GM10248 (cell line): ENCODE data around the gene CMIP.

Experiments used
- CTCF ChIA-PET: fragments of 300-600 bp; sonication (Branson Sonifier 250); formaldehyde crosslinking; extraction: SDS; loops from one replicate; lab custom pipeline; 2021; ENCODE audit warnings: antibody characterized with exemption; lab: Yijun Ruan, JAX
- POLR2A ChIA-PET: fragments of 350-650 bp; sonication (Branson Sonifier 250); formaldehyde crosslinking; extraction: SDS; loops from one replicate; lab custom pipeline; 2020; ENCODE audit warnings: antibody characterized with exemption; lab: Yijun Ruan, JAX
- DNase-seq: peaks from one replicate; pipeline ENCODE4 v3.0.0; 2012; ENCODE audit errors: extremely low spot score
- CTCF ChIP-seq: IDR thresholded peaks from 2 replicates; pipeline ENCODE4 v1.5.1; 2012; ENCODE audit warnings: mild to moderate bottlenecking, low read depth; ENCODE audit errors: extremely low read depth, missing control alignments, control extremely low read depth

CMIP gene

GRCh38 chr16:81444448-81445121 lies at the start of gene CMIP:
Gene CMIP (plus strand): TSS chr16:81444808.
- DNase-seq: peak; percentile 96
- POLR2A ChIA-PET: no interaction called here
- CTCF ChIA-PET: interaction anchor here (0.9 kb wide), 1 partner anchor 10 kb away, joined by 3 read pairs; no protein-coding TSS in a partner anchor
- no peak for TF ChIP-seq CTCF

GRCh38 chr16:81394966-81395655 lies 49.5 kb upstream of the CMIP start:
- CTCF ChIA-PET: interaction anchor here (1.0 to 1.3 kb wide), 4 partner anchors 9 to 342 kb away, joined by 3 to 4 read pairs (median 3); no protein-coding TSS in a partner anchor
- POLR2A ChIA-PET: no interaction called here
- no peak for DNase-seq
- no peak for TF ChIP-seq CTCF

- DNase-seq: no peak
- TF ChIP-seq CTCF: no peak
- POLR2A ChIA-PET: no interaction called here
- CTCF ChIA-PET: interaction anchor here (1.0 kb wide), 1 partner anchor 30 kb away, joined by 4 read pairs; no protein-coding TSS in a partner anchor
Measured at GRCh38 chr16:81397058-81397878, 47.3 kb upstream of the CMIP start.

GRCh38 chr16:81397879-81398520 lies 46.6 kb upstream of the CMIP start:
- CTCF ChIA-PET: interaction anchor here (1.8 kb wide), 1 partner anchor 42 kb away, joined by 4 read pairs; no protein-coding TSS in a partner anchor
- TF ChIP-seq CTCF: no peak
- DNase-seq: no peak
- POLR2A ChIA-PET: no interaction called here

- ChIA-PET POLR2A (interaction anchor here (0.6 kb wide), 1 partner anchor 331 kb away, joined by 4 read pairs; no protein-coding TSS in a partner anchor), CTCF (interaction anchor here (1.0 to 2.4 kb wide), 11 partner anchors 13 to 339 kb away, joined by 3 to 8 read pairs (median 4); no protein-coding TSS in a partner anchor)
- TF ChIP-seq CTCF: no peak
- DNase-seq: no peak
Measured at GRCh38 chr16:81399909-81400308, 44.7 kb upstream of the CMIP start.
